GM18861 (cell line): ENCODE data around the gene GCH1.
"Not testable (repeated sequence)": the region's sequence is repeated elsewhere in the genome, so short reads cannot be mapped to it uniquely, and the experiment has no call there.

Experiments
- ATAC-seq: cut with Tn5 transposase; IDR thresholded peaks from one replicate; pipeline ENCODE4 v1.9.1; 2021; ENCODE audit not compliant: unreplicated experiment

Gene GCH1

GRCh38 chr14:54870154-54871090, 32.2 kb downstream of the GCH1 start:
- not testable (repeated sequence) for ATAC-seq

GRCh38 chr14:54867011-54867410, 35.6 kb downstream of the GCH1 start:
- ATAC-seq, result no peak

DNA sequence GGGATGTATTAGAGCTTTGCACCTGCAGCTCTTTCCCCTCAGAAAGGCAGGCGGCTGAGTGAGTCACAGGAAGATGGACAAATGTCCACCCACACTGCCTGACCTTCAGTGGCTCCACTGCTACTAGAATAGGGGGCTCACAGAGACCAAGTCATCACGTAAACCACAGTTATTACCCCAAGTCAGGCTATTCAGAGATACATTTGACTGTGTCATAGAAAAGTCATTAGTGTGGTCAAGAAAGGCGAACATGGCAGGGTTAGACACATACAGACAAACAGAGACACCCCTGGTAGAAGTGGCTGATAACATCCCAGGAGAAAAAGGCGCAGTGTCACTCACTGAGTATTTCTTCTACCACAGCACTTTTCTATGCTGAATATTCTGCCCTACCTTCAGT, 36.0 kb downstream of the GCH1 start:
- no peak for ATAC-seq

DNA sequence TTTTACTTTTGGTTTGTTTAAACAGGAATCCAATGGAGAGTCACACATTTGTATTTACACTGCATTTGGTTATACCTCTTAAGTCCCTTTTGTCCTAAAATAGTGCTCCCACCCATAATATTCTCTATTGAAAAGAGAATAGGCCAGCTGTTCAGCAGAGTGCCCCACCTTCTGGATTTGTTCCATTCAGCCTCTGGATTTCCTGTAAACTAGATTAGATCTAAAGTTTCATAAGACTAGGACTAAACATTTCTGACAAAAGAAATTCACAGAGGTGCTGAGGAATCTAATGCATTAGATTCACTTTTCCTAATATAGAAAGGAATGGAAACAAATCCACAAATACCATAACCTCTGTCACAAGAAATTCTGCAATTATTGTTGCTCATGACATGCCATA, 38.1 kb downstream of the GCH1 start:
- no peak for ATAC-seq

DNA sequence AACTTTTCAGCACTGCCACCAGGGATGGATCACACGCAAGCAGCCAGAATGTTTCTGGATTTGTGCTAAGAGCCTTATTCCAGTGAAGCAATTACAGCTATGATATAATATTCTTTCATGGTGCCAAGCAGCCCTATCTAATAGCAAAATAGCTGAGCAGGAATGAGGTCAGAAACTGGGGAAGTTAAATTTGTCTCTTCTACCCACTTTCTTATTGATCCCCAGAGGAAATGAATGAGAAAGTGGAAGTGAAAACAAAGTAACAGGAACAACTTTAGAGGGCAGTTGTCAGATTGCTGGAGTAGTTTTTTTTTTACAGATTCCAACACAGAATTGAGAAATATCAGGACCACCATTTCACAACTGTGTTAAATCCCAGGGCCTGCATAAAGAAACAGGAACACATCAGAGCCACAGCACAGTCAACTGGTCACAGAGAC, 44.8 kb downstream of the GCH1 start:
- ATAC-seq, result peak; percentile 70

DNA sequence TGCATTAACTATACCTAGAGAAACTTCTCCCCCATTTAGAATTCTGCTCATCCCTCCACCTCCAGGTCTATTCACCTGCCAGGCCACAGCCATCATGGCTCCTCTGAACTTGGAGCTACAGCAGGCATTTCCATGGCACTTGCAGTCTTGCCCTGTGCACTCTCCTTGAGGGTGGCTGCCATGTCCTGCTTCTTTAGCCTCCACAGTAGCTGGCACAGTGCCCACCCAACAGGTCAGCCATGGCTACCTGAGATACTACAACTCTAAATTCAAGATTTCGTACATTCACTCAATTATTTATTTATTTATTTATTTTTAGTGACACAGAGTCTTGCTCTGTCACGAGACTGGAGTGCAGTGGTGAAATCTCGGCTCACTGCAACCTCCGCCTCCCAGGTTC, 46.5 kb downstream of the GCH1 start:
- ATAC-seq, result no peak

- peak; percentile 42 for ATAC-seq
Measured at GRCh38 chr14:54854181-54854580, 48.4 kb downstream of the GCH1 start.

DNA sequence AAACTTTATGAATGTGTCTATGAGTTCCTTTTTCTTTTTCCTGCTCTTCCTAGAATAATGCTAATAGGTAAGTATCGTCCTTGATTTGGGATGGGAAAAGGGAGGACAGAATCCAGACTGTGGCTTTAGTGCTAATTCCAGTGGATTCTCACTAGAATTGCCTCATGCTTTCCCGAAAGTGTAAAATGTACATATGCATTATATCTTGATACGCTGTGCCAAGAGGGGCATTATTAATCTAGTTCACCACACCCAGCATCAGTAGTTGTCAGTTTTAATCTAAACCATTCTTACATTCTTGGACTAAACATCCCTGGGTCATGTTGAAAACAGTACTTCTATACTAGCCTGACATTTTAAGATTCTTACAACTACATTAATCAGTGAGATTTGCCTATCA, 49.3 kb downstream of the GCH1 start:
- no peak for ATAC-seq

DNA sequence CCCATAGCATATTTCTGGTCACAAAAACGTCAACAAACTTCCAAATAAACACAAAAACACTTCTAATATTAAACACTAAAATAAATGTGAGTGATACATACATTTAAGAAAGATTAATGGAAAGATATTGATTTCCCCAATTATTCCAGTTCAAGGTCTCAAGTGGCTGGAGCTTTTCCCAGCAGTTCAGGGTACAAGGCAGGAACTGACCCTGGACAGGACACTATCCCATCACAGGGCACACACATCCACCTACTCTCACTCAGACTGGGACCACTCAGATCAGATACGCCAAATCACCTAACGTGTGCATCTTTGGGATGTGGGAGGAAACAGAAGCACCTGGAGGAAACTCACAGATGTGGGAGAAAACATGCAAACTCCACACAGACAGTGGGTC, 50.4 kb downstream of the GCH1 start:
- ATAC-seq, result no peak

DNA sequence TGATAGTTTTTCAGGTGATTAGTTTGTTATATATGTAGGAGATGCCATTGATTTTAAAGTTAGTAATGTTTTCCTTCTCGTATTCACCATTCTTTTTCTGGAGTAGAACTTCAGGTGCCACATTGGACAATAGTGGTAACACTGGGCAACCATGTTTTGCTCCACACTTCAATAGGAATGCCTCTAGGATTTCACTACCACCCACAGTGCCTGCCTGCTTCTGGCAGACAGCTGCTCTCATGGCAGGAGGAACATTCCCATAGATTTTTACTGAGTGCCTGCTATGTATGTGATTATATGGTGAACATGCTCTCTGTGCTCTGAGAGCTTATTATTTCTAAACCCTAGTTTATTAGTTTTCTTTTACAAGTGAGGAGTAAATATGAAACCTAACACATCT, 53.7 kb downstream of the GCH1 start:
- no peak for ATAC-seq

DNA sequence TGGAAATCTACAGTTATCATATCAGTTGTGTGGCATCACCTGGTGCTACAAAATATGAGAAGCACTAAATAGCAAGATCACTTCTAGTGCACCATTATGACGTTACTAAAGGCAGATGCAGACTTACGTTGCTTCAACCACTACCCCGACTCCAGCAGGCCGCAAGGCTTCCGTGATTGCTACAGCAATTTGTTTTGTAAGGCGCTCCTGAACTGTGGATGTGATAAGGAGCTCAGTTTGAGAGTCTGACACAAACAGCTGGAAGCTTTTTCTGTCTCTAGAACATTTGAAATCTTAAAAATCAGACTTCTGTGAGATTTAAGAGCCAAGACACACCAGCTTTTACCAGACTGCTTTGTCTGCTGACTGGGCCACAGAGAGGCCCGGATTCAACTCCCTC, 57.0 kb downstream of the GCH1 start:
- ATAC-seq, result no peak

- ATAC-seq, result no peak
Measured at GRCh38 chr14:54844479-54844878, 58.1 kb downstream of the GCH1 start.

DNA sequence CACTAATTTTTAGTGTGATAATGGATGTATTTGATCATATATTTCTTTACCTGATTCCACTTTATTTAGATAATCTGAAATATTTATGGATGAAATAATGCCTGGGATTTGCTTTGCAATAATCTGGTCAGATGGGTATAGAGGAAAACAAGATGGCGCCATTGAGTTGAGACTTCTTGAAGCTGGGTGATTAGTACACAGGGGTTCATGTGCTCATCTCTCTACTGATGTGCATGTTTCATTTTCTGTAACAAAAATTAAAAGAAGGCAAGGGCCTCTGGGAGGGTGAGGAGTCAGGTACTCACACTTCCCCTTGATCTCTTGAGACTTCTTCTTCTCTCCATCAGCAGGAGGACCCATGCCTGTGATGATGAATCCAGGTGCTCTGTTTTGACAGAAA, 61.8 kb downstream of the GCH1 start:
- no peak for ATAC-seq

GRCh38 chr14:54840336-54840735, 62.3 kb downstream of the GCH1 start:
- no peak for ATAC-seq

DNA sequence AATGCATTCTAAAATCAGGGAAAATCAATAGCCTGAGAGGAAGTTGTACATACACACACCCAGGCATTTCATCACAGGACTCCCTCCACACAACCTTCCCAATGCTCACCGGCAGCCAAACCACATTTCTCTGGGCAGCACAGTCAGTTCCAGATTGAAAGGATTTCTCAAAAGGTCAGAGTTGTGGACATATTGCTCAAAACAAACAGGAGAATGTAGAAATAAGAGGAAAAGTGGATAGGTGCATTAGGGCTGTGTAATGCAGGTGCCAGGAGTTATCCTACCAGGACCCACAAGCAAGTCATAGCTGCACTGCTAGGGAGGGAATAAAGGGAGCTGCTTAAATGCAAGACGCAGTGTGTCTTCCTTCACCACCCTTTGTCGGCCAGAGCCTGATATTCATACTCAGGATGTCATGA, 62.9 kb downstream of the GCH1 start:
- no peak for ATAC-seq

- ATAC-seq, result no peak
Measured at GRCh38 chr14:54838931-54839512, 63.6 kb downstream of the GCH1 start.

GRCh38 chr14:54837508-54838149, 65.0 kb downstream of the GCH1 start:
- ATAC-seq, result no peak

- ATAC-seq, result no peak
Measured at GRCh38 chr14:54836231-54836630, 66.4 kb downstream of the GCH1 start.

GRCh38 chr14:54834727-54835126, 67.9 kb downstream of the GCH1 start:
- no peak for ATAC-seq

DNA sequence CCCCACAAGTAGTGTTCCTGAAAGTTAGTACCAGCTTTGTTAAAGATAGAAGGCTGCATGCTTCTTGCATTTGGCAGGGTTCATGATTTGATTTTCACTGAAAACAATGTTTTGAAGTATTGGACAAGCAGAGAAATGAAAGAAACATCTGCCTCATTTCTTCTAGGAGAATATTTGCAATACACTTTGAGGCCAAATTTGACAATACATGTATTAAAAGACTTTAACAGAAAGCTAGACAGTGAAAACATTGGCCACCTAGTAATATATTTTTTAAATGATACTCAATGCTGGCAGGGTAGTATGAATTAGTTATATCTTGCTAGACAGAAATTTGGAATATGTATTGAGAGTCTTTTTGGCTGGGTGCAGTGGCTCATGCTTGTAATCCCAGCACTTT, 68.5 kb downstream of the GCH1 start:
- ATAC-seq, result no peak

DNA sequence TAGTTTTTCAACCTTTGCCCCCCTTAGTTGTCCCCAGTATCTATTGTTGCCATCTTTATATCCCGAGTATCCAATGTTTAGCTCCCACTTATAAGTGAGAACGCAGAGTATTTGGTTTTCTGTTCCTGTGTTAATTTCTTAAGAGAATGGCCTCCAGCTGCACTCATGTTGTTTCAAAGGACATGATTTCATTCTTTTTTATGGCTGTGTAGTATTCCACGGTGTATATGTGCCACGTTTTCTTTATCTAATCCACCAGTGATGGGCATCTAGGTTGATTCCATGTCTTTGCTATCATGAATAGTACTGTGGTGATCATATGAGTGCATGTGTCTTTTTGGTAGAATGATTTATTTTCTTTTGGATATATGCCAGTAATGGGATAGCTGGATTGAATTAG, 72.0 kb downstream of the GCH1 start:
- no peak for ATAC-seq
